ENCODE results near the gene PKNOX1.
A peak's percentile ranks its signal among the peaks of the same experiment; 100 is the strongest.
"Not testable (repeated sequence)": the region's sequence is repeated elsewhere in the genome, so short reads cannot be mapped to it uniquely, and the experiment has no call there.

Gene PKNOX1

DNA sequence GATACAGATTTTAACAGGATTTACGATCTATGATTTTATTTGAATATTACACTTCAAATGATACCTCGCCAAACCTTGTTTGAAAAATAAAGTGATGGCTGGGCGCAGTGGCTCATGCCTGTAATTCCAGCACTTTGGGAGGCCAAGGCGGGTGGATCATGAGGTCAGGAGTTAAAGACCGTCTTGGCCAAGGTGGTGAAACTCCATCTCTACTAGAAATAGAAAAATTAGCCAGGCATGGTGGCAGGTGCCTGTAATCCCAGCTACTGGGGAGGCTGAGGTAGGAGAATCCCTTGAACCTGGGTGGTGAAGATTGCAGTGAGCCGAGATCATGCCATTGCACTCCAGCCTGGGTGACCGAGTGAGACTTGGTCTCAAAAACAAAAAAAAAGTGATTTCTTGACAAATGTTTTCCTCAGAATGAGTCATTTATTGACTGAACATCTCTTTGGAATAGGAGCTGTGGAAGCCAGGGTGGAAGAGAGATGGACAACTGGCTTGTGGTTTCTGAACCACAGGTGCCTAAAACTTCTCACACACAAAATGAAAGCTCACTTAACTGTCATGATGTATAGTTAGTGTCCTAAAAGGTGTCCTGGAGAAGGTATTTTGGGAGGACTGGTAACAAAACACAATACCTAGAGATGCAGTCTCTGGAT lies 11.9 kb downstream of the PKNOX1 start:
- DNase-seq, result no peak

DNA sequence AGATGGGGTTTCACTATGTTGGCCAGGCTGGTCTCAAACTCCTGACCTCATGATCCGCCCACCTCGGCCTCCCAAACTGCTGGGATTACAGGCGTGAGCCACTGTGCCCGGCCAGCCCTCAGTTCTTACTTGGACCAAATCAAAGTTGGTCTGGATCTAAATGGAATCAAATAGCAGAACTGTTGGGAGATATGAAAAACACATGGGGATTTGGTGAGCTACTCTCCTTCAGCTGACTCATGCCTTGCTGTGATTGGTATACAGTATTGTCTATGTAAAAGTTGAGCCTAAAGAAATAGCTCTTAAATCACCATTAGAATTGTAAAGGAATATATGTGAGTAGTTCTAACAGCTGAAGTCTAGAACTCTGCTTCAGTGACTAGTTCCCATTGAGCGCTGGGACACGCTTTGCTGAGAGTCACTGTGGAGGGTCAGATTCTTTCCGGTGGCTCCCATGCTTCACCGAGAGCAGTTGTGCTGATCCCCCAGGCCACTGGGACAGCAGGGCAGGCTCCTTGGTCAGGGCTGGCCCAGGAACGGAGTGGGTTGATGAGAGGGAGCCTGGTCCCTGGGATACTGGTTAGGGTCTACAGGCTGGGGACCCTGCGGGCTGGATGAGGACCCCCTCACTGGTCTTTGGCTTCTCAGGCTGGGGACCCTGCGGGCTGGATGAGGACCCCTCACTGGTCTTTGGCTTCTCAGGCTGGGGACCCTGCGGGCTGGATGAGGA lies 14.0 kb downstream of the PKNOX1 start:
- DNase-seq, result no peak

DNA sequence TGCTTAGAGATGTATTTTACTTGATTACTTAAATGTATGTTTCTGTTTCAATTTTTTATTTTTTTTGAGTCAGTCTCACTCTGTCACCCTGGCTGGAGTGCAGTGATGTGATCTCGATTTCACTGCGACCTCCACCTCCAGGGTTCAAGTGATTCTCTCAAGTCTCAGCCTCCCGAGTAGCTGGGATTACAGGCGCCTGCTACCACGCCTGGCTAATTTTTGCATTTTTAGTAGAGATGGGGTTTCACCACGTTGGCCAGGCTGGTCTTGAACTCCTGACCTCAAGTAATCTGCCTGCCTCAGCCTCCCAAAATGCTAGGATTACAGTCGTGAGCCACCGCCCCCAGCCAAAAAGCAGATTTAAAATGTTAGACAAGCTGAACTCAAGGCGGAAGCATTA lies 15.0 kb downstream of the PKNOX1 start:
- not testable (repeated sequence) for DNase-seq

DNA sequence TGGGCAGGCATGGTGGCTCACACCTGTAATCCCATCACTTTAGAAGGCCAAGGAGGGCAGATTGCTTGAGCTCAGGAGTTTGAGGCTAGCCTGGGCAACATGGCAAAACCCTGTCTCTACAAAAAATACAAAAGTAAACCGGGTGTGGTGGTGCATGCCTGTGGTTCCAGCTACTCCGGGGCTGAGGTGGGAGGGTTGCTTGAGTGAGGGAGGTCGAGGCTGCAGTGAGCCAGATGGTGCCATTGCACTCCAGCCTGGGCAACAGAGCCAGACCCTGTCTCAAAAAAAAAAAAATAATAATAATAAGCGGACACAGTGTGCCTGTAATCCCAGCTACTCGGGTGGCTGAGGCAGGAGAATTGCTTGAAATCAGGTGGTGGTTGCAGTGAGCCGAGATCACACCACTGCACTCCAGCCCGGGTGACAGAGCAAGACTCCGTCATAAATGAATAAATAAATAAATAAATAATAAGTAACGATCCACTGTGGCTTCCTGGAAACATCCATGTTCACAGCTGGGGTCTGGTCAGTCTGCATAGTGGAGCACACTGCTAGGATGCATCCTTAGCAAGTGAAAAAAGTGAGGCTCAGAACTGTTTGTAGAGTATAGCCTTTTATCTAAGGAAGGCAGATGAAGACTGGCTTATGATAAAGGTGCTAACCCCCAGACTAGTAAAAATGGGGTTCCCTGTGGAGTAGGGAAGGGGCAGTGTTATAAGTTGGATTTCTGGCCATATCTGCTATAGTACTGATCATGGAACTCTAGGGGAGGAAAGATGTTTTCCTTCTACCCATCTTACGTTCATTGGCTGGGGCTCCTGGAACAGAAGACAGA lies 15.7 kb downstream of the PKNOX1 start:
- DNase-seq, result no peak

DNA sequence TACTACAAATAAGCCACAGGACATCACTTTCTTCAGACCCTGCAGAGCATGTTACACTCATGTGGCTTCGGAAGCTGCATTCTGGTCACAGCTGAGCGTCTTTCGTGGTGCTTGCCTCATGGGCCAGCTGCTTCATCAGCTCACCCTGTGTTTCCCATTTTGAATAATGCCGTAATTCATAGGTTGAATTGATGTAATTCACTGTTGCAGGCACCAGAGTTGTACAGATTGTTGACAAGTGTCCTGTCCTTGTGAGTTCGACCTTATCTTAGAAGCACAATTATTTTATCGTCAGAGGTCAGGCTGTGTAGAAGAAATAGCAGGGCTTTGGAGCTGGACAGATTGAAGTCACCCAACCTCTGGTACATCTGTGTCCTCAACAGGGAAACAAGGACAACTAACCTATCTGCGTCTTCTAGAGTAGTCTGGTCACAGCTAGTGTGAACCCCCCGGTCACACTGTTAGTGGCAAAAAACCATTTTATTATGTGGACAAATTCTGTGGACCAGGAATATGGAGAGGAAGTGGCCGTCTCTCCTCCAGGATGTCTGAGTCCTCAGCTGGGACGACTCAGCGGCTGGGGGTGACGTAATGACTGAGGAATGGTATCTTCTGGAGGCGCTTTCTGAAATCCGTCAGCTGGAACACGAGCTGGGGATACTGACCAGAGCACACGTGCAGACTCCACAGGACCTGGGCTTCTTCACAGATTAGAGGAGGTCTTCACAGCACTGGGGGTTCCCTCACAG lies 17.8 kb downstream of the PKNOX1 start:
- DNase-seq, result no peak

DNA sequence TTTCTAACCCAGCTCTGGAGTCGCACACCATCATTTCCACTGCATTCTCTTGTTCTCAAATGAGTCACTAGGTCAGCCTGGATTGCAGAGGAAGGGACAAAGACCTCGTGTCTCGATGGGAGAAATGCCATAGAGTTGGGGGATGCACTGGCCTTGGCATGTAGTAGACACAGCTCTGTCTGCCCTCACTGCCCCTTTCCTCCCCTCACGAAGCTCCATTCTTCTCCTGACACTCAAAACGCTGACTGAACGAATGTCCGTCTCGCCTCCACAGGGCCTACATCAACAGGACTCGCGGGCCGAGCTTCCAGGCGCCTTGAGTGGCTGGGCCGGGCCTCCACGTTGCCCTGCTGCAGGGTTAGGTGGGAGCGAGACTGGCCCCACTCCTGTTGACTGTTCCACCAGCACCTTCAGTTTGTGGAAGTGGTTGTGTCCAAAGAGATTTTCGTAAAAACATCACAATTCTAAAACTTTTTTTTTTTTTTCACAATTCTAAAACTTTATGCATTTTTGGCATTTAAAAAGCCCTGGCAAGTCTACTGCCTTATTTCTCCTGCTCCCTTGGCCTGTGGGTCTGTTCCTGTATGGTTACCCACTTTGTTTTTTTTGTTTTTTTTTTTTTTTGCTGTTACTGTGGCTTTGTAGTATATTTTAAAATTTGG lies 18.8 kb downstream of the PKNOX1 start:
- no peak for DNase-seq

DNA sequence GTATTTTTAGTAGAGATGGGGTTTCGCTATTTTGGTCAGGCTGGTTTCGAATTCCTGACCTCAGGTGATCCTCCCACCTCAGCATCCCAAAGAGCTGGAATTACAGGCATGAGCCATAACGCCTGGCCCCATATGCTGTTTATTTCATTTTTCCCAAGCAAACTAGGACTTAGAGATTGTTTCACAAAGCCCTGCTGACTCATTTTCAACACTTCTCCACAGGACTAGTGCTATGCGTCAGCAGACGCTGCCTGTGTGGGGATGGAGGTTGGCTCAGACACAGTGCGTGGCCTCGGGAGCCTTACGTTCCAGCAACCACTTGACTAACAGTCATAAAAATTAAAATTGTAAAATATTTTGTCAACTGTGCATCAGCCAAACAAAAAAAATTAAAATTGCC lies 22.7 kb downstream of the PKNOX1 start:
- peak in 1 of 5 donors; percentile 18 for DNase-seq

DNA sequence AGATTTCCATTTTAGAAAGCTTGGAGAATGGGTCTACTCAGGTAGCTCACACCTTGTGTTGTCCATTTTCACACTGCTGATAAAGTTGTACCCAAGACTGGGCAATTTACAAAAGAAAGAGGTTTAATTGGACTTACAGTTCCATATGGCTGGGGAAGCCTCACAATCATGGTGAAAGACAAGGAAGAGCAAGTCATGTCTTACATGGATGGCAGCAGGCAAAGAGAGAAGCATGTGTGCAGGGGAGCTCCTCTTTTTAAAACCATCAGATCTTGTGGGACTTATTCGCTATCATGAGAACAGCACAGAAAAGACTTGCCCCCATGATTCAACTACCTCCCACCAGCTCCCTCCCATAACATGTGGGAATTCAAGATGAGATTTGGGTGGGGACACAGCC lies 23.6 kb downstream of the PKNOX1 start:
- not testable (repeated sequence) for DNase-seq

DNA sequence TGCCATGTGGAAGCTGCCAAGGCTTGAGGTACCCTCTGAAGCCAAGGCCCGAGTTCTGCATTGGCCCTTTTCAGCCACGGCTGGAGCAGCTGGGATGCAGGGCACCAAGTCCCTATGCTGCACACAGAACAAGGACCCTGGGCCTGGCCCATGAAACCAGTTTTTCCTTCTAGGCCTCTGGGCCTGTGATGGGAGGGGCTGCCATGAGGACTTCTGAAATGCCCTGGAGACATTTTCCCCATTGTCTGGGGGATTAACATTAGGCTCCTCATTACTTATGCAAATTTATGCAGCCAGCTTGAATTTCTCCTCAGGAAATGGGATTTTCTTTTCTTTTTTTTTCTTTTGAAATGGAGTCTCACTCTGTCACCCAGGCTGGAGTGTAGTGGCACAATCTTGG lies 24.8 kb downstream of the PKNOX1 start:
- DNase-seq, result not testable (repeated sequence)

DNA sequence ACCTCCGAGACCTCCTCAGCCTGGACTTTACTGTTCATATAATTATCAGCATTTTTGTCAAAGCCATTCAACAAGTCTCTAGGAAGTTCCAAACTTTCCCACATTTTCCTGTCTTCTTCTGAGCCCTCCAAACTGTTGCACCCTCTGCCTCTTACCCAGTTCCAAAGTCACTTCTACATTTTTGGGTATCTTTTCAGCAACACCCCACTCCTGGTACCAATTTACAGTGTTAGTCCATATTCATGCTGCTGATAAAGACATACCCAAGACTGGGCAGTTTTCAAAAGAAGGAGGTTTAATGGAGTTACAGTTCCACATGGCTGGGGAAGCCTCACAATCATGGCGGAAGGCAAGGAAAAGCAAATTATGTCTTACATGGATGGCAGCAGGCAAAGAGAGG lies 25.7 kb downstream of the PKNOX1 start:
- not testable (repeated sequence) for DNase-seq

DNA sequence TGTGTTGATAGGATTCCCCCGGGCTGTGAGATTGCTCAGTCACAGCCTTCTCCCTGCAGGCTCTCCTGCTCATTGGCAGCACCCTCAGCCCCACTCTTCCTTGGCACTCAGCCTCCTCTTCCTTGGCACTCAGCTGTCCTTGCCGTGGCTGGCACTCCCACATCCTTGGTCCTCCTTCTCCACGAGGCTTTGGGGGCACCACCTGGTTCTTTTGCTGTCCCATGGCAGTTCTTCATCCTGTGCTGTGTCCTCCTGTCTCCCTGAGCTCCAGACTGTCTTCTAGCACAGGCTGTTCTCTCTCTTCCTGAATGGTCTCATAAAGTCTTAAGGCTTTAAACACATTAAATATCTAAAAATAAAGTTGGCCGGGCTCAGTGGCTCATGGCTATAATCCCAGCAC lies 27.0 kb downstream of the PKNOX1 start:
- DNase-seq, result no peak

DNA sequence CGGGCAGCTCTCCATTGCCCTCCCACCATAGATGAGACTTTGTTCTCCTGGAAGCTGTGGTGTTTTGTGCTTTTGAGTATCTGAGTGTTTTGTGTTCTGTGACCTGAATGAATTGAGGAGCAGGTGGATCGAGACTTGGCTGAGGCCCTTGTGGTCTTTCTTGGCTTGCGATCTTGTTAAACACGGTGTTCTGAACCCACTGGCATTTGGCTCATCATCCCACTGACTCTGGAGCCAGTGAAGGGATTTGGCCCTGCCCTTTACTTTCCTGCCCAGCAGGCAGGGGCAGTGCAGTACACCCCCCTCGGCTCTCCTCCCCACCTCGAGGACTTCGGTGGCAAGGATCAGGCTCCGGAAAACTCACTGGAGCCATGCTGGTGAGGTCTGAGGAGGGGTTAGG lies 30.6 kb downstream of the PKNOX1 start:
- no peak for DNase-seq

DNA sequence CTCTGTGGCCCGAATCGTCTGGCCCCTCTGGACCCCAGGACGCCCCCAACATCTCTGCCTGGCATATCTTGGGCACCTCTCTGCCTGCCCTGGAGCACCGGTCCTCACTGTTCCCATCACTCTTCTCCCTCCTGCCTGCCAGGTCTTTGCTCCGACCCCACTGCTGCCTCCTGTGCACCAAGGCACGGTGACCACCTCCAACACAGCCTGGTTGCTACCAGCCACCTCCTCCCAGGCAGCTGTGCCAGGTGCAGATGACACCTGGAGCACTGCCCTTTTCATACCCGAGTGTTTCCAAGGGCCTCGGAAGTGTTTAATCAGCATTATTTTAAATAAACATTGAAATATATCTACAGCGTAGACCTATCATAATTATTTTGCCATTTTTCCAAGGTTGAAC lies 31.3 kb downstream of the PKNOX1 start:
- no peak for DNase-seq

DNA sequence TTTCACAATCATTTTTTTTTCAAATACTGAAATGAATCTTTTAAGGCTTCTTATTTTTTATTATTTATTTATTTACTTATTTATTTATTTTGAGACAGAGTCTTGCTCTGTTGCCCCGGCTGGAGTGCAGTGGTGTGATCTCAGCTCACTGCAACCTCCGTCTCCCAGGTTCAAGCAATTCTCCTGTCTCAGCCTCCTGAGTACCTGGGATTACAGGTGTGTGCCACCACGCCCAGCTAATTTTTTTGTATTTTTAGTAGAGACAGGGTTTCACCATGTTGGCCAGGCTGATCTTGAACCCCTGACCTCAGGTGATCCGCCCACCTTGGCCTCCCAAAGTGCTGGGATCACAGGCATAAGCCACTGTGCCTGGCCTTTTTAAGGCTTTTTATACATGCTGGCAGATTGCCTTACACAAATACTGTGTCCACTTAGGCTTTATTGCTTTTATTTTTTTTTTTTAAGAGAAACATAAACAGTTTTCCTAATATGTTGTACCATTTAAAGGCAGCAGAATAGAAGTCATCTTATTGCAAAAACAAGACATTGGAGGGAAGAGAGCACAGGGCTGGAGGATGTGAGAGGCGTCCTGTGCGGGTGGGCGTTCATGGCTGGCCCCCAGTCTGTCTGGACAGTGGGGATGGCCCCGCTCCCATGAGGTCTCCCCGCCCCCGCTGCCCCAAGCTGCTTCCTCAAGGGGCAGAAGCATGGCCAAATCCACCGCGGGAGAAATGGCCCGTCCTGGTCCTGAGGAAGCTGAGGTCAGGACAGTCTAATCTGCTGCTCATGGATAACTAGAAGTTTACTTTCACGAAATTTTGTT lies 31.9 kb downstream of the PKNOX1 start:
- DNase-seq, result not testable (repeated sequence)

DNA sequence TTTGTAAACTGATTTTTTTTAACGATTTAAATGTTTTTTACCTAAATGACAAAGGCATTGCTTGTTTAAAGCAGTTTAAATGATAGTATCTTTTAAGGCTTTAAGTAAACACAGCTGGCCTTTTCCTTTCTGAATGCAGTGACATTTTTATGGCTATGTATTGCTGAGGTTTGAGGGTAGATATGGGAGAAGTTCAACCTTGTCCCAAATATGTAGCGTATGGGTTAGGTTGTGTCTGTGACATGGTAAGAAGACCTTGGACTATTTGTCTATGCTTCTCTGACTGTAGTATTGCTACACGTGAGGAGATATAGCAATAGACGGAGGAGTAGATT lies 32.5 kb downstream of the PKNOX1 start:
- DNase-seq, result no peak

DNA sequence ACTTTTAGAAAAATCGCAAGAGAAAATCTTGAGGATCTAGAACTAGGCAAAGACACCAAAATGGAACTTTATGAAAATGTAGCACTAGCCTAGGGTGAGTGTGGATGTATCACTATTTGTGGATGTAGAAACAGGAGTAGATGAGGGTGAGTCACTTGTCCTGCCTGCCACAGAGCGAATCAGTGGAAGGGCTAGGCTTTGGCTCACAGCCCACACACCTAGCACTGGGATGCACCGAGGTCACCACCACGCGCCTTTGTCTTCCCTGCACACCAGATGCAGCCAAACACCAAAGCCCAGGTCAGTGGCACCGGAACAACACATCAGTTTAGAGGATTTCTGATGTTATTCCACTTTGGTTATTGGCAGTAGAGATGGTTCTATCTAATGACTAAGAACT lies 38.2 kb downstream of the PKNOX1 start:
- no peak for DNase-seq

DNA sequence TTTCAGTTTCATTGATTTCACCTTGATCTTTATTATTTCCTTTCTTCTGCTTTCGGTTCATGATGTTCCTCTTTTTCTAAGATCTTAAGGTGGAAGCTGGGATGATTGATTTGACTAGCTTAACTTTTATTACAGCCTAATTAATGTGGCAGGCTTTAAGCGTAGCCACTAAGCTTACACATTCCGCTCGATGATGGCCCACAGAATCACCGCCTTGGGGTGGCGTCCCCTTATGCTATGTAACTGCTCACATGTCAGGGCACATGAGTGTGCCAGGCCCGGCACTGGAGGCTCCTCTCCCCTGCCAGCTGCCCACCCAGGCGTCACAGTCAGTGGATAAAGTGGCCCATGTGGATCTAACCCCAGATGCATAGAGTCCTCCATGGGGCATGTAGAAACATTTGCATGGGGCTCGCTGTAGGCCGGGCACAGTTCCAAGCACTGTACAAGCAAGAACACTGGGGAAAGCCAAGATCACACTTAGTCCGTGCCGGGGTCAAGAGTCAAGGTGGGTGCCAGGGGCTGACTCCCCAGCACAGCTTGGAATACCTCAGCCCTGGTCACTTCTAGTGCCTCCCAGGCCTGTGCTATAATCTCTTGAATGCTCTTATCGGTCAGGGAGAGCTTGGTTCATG lies 41.7 kb downstream of the PKNOX1 start:
- DNase-seq, result no peak

DNA sequence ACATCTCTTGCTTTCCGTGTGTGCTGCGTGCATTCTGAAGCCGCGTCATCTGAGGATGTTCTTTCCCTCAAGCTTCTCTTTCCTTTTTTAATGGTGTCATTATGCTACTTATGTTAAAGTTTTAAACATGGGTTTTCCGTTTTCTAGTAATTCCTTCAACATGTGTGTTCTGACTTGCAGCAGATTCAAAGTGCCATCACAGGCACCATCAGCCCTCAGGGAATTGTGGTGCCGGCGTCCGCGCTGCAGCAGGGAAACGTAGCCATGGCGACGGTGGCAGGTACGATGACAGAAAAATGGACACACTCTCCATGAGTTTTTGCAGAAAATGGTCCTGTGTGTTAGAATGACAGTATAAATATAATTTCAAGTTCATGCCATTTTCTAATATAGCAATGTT lies 42.4 kb downstream of the PKNOX1 start:
- no peak for DNase-seq

DNA sequence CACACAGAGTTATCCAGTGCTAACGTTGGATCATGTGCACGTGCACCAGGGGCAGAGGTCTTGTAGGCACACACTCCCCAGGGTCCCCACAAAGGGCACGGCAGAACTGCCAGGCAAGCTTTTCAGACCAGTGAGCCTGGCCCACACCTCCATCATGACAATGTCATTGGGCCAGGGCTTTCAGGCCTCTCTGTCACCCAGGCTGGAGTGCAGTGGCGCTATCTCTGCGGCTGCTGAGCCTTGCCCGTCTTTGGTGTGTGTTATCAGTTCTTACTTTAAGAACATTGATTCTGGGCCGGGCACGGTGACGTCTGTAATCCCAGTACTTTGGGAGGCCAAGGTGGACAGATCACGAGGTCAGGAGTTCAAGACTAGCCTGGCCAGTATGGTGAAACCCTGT lies 44.2 kb downstream of the PKNOX1 start:
- no peak for DNase-seq

DNA sequence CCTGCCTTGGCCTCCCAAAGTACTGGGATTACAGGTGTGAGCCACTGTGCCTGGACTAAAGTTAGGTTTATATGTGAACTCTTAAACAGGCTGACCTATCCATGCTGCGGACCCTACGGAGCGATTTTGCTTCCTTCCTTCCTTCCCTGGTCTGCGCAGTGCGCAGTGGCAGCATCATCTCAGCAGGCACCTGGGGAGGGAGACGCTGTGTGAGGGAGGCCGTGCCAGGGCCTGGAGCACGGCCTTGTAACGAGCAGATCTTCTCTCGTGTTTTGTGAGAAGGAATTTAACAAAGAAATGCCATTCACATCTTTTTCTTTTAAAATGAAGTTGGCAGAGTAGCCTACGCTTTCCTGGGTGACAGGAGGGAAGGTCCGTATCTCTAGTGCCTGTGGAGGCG lies 45.8 kb downstream of the PKNOX1 start:
- DNase-seq, result no peak

DNA sequence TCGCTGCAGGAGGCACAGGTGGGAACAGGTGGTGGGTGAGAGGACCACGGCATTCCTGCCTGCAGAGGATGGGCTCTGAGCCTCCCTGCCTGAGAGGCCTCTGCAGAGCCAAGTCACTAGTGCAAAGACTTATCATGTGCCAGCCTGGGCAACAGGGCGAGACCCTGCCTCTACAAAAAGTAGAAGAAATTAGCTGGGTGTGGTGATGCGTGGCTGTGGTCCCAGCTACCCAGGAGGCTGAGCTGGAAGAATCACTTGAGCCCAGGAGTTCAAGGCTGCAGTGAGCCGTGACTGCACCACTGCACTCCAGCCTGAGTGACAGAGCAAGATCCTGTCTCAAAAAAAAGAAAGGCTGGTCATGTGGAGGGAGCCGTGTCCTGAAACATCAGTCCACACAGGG lies 46.4 kb downstream of the PKNOX1 start:
- no peak for DNase-seq

Measured in T-helper 1 cell (primary cell).